Bronchial epithelial cell (primary cell): ENCODE results near the gene ZNF527. TPM values are rescaled to one million over a fixed set of nuclear protein-coding genes. Genes with fewer than 3 reads are reported as not detected.
A peak's percentile ranks its signal among the peaks of the same experiment; 100 is the strongest.

Experiments used
- DNase-seq: peaks from one replicate; pipeline ENCODE4 v3.0.0-alpha.2; 2010; ENCODE audit warnings: low read depth
- FAIRE-seq: peaks from 2 replicates; lab custom pipeline; 2011; peaks lifted over from hg19 to GRCh38; lab: Jason Lieb, UNC
- H3K27me3 ChIP-seq: 2 replicates; pipeline ENCODE4 v1.5.1; 2011; ENCODE audit warnings: low read length; ENCODE audit not compliant: control insufficient read depth, insufficient read depth
- H3K36me3 ChIP-seq: 2 replicates; pipeline ENCODE4 v1.5.1; 2011; ENCODE audit warnings: low read length; ENCODE audit not compliant: control insufficient read depth, insufficient read depth
- H3K4me3 ChIP-seq: 2 replicates; pipeline ENCODE4 v1.5.1; 2011; ENCODE audit warnings: mild to moderate bottlenecking, low read depth, low read length, control low read depth
- total RNA-seq: library from RNA; depleted of rRNA; stranded (reverse); fragments of >200 nt; gene quantifications from 2 replicates; pipeline ENCODE4 v1.2.1, GENCODE V29; 2014
- TF ChIP-seq, protein P1 (sequence below): IDR thresholded peaks from 2 replicates; pipeline ENCODE4 v1.5.1; 2011; ENCODE audit warnings: mild to moderate bottlenecking, moderate library complexity, low read length, control low read depth, inconsistent platforms; ENCODE audit not compliant: insufficient read depth, severe bottlenecking

Gene ZNF527
- total RNA-seq, 1 donor from 2014 or later: 3.7 TPM

DNA sequence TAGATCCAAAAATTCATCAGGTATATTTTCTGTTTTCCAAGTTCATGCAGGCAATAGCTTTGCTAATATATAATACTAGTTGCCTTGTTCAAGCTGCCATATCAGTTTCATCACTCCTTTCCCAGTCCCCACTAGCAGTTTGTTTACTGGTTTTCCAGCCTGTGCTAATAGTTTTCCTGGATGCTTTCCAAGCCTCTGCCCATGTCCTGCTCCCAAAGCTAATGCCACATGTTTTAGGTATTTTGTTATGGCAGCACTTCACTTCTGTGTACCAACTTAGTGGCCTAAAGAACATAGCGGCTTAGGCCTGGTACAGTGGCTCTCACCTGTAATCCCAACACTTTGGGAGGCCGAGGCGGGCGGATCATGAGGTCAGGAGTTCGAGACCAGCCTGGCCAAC is 28.1 kb upstream of the ZNF527 start:
- Histone ChIP-seq H3K27me3 (no peaks in the 10 kb centered on the region), H3K4me3 (no peak overlapping the region), H3K36me3 (peaks cover under 1% of the 10 kb centered on the region)
- FAIRE-seq: no peak
- TF ChIP-seq, protein P1, sequence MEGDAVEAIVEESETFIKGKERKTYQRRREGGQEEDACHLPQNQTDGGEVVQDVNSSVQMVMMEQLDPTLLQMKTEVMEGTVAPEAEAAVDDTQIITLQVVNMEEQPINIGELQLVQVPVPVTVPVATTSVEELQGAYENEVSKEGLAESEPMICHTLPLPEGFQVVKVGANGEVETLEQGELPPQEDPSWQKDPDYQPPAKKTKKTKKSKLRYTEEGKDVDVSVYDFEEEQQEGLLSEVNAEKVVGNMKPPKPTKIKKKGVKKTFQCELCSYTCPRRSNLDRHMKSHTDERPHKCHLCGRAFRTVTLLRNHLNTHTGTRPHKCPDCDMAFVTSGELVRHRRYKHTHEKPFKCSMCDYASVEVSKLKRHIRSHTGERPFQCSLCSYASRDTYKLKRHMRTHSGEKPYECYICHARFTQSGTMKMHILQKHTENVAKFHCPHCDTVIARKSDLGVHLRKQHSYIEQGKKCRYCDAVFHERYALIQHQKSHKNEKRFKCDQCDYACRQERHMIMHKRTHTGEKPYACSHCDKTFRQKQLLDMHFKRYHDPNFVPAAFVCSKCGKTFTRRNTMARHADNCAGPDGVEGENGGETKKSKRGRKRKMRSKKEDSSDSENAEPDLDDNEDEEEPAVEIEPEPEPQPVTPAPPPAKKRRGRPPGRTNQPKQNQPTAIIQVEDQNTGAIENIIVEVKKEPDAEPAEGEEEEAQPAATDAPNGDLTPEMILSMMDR: no peak
- no peak for DNase-seq

DNA sequence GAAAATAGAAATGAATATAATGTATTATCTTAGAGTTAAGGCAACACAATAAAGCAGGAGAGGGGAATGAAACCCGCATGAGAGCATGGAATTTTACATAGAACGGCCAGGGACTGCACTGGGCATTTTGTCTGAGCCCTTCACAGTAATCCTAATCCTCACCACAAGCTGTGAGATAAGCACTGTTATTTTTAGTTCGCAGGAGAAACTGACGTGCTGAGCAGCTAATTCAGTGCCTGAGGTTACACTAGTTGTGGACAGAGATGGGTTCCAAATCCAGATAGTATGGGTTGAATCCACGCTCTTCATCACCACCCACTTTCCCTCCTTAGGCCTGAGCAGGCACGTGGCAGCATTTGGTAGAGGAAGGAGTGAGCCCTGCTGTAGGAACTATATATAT is 24.8 kb upstream of the ZNF527 start:
- Histone ChIP-seq H3K36me3 (peaks cover 3% of the 10 kb centered on the region), H3K4me3 (no peak overlapping the region), H3K27me3 (no peaks in the 10 kb centered on the region)
- TF ChIP-seq, protein P1: no peak
- FAIRE-seq (no peak), DNase-seq (no peak)

DNA sequence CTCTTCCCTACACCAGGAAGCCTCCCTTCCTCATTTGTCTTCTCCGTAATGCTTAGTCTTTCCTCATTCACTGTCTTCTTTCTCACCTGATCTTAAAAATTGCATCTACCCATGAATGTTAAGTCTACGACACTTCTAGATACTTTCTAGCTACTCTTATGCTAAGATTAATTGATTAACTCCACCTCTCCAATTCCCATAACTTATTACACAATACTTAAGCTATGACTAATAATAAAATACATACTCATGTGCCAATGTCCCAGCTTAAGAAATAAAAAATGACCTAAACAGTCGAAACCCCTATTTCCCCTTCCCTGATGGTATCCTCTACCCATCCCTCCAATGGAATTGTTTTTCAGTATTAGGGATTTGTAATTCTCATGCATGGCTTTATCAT is 22.8 kb upstream of the ZNF527 start:
- FAIRE-seq: no peak
- TF ChIP-seq, protein P1: no peak
- Histone ChIP-seq H3K4me3 (no peak overlapping the region), H3K27me3 (no peaks in the 10 kb centered on the region), H3K36me3 (peaks cover 3% of the 10 kb centered on the region)
- no peak for DNase-seq

DNA sequence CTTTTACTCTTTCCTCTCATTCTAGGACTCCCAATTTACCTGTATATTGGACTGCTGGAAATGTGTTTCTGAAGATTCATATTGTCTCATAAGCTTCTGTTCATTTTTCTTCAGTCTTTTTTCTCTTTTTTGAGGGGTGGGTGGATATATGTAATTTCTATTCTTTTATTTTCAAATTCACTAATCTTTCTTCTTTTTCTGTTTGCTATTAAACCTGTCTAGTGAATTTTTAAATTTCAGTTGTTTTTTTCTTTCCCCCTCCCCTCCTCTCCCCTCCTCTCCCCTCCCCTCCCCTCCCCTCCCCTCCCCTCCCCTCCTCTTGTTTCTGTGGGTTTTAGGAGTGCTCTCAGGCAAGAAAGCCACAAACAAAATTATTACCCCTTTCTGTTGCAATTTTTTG is 16.9 kb upstream of the ZNF527 start:
- FAIRE-seq (no peak), DNase-seq (no peak)
- TF ChIP-seq, protein P1: no peak
- Histone ChIP-seq H3K4me3 (no peak overlapping the region), H3K36me3 (peaks cover 4% of the 10 kb centered on the region), H3K27me3 (no peaks in the 10 kb centered on the region)

DNA sequence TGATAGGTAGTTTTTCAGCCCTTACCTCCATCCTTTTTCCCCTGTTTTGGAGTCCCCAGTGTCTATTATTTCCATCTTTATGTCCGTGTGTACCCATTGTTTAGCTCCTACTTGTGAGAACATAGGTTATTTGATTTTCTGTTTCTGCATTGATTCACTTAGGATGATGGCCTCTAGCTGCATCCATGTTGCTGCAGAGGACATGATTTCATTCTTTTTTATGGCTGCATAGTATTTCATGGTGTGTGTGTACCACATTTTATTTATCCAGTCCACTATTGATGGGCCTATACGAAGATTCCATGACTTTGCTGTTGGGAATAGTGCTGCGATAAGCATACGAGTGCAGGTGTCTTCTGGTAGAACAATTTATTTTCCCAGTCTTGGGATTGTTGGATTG is 15.0 kb upstream of the ZNF527 start:
- FAIRE-seq (no peak), DNase-seq (no peak)
- Histone ChIP-seq H3K36me3 (peaks cover 4% of the 10 kb centered on the region), H3K4me3 (no peak overlapping the region), H3K27me3 (no peaks in the 10 kb centered on the region)
- TF ChIP-seq, protein P1: no peak

DNA sequence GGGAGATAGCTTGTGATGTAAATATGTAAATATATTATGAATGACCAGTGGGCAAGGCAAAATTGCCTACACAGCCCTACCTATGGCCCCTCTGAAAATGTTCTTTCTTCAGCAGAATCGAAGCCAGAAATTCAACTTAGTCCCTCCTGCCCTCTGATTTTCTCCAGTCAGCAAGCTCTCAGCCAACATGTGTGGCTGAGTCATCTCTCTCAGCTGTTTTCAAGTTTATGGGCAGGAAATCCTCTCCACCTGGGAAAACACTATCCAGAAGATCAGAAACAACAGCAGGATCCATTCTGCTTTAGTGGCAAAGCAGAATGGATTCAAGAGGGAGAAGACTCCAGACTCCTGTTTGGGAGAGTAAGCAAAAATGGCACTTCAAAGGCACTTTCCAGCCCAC is 8.9 kb upstream of the ZNF527 start:
- H3K36me3 ChIP-seq: peaks cover 12% of the 10 kb centered on the region
- TF ChIP-seq, protein P1: no peak
- DNase-seq (peak; percentile 4), FAIRE-seq (no peak)
- H3K4me3 ChIP-seq: no peak overlapping the region
- no peaks in the 10 kb centered on the region for H3K27me3 ChIP-seq
